Nephron (organoid): Measurements from ENCODE around the gene MARCHF11.

Experiments used
- H3K27ac Mint-ChIP-seq, 3 experiments: 2 replicates each; pipeline ENCODE4 v1.8.0; 2020; ENCODE audit warnings: mixed read lengths in 3 of 3, mild to moderate bottlenecking in 2 of 3, moderate library complexity in 1 of 3
- H3K27me3 Mint-ChIP-seq: 2 replicates; pipeline ENCODE4 v1.8.0; 2021; ENCODE audit warnings: low read depth, mild to moderate bottlenecking, moderate library complexity, mixed read lengths
- H3K36me3 Mint-ChIP-seq: 2 replicates; pipeline ENCODE4 v1.8.0; 2020; ENCODE audit warnings: low read depth, mixed read lengths
- H3K4me1 Mint-ChIP-seq: 2 replicates; pipeline ENCODE4 v1.8.0; 2020; ENCODE audit warnings: mixed read lengths
- H3K4me3 Mint-ChIP-seq, 3 experiments: 2 replicates each; pipeline ENCODE4 v1.8.0; 2020; ENCODE audit warnings: mild to moderate bottlenecking in 3 of 3, mixed read lengths in 3 of 3, moderate library complexity in 2 of 3
- H3K9me3 Mint-ChIP-seq: 2 replicates; pipeline ENCODE4 v1.8.0; 2020; ENCODE audit warnings: mixed read lengths
- TF ChIP-seq, protein P1 (sequence below), 3 experiments: fragments of 200-600 bp; sonication (generic); IDR thresholded peaks; one replicate each; pipeline ENCODE4 v1.5.0; 2021; ENCODE audit warnings: antibody characterized with exemption in 3 of 3; ENCODE audit not compliant: unreplicated experiment in 3 of 3

Gene MARCHF11

DNA sequence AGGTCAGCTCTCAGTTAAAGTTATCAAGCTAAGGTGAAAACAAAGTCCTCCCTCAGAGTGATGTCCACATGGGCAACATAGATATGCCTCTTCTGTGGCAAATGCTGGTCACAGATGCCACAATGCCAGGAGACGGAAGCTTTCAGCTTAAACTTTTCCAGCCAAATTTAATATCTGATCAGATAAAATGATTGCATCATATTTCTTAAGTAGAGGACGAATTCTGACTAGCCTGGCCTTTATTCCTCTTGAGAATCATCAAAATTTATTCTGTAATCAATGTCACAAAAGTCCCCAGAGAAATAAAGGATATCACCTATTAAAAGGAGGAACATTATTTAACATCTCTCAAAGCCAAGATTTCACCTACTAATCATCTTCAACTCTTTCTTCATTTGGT is 161.9 kb downstream of the MARCHF11 start:
- TF ChIP-seq, protein P1, sequence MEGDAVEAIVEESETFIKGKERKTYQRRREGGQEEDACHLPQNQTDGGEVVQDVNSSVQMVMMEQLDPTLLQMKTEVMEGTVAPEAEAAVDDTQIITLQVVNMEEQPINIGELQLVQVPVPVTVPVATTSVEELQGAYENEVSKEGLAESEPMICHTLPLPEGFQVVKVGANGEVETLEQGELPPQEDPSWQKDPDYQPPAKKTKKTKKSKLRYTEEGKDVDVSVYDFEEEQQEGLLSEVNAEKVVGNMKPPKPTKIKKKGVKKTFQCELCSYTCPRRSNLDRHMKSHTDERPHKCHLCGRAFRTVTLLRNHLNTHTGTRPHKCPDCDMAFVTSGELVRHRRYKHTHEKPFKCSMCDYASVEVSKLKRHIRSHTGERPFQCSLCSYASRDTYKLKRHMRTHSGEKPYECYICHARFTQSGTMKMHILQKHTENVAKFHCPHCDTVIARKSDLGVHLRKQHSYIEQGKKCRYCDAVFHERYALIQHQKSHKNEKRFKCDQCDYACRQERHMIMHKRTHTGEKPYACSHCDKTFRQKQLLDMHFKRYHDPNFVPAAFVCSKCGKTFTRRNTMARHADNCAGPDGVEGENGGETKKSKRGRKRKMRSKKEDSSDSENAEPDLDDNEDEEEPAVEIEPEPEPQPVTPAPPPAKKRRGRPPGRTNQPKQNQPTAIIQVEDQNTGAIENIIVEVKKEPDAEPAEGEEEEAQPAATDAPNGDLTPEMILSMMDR (IDR thresholded peaks at IDR 0.05; ENCODE audit: unreplicated experiment in 3 of 3), result no peak
- no peak overlapping the region for H3K4me3 Mint-ChIP-seq
- no peak overlapping the region for H3K27ac Mint-ChIP-seq
- no peaks in the 10 kb centered on the region for H3K4me1 Mint-ChIP-seq
- H3K27me3 Mint-ChIP-seq, result peaks cover 18% of the 10 kb centered on the region
- peaks cover 6% of the 10 kb centered on the region for H3K9me3 Mint-ChIP-seq
- H3K36me3 Mint-ChIP-seq, result no peaks in the 10 kb centered on the region
